ENCODE data around the gene FAM83G.

FAM83G gene

GRCh38 chr17:19019041-19019941 lies 14.7 kb upstream of the FAM83G start:
- peaks cover 7% of the 10 kb centered on the region for H3K36me3 Mint-ChIP-seq (ENCODE audit: insufficient read depth)
- H3K4me1 Mint-ChIP-seq (ENCODE audit: low read depth in 2 of 2): peaks cover 3 to 12% of the 10 kb centered on the region in 2 donors
- no peak overlapping the region for H3K4me3 Mint-ChIP-seq
- H3K27ac Mint-ChIP-seq: no peak overlapping the region
- H3K9me3 Mint-ChIP-seq: no peaks in the 10 kb centered on the region
- ATAC-seq (replicated peaks) (no peak), DNase-seq (no peak)
- peaks cover 6 to 26% of the 10 kb centered on the region in 2 donors for H3K27me3 Mint-ChIP-seq

- no peak overlapping the region for H3K27ac Mint-ChIP-seq
- H3K27me3 Mint-ChIP-seq: peaks cover 6 to 26% of the 10 kb centered on the region in 2 donors
- ATAC-seq (replicated peaks) (no peak), DNase-seq (no peak)
- peaks cover 7% of the 10 kb centered on the region for H3K36me3 Mint-ChIP-seq (ENCODE audit: insufficient read depth)
- no peak overlapping the region for H3K4me3 Mint-ChIP-seq
- no peaks in the 10 kb centered on the region for H3K9me3 Mint-ChIP-seq
- peaks cover 3 to 8% of the 10 kb centered on the region in 2 donors for H3K4me1 Mint-ChIP-seq (ENCODE audit: low read depth in 2 of 2)
These were observed 14.0 kb upstream of the FAM83G start for GRCh38 chr17:19018600-19018950.

DNA sequence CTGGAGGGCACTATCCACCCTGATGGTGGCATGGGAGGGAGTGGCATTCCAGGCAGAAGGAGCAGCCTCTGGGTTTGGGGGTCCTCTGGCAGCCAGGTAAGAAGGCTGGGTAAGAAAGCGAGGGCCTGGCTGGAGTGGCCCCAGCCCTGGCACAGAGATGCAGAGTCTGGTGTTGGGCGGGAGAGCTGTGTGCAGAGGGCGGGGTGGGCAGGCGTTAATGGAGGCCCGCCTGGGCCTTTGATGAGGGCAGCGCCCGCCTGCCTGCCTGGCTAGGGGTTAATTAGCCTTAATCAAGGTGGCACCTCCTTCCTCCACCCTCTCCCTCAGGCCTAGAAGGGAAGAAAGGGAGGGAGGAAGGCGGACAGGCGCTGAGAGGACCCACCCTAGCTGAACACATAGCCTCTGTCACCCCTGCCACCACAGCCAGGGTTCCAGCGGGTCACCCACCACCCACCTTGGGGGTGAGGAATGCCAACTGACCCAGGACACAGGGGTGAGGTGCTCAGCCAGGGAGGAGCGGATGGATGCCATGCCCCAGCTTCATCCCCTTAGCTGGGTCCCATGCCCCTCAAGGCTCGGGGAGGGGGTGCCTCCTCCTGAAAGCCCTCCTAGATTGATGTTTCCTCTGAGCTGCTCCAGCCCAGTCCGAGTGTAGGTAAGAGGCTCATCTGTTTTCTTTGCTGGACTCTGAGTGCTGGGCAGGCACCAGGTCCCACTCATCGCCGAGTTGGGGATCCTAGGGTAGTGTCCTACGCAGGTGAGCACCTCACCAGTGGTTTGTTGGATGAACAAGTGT lies 13.4 kb upstream of the FAM83G start:
- no peak overlapping the region for H3K27ac Mint-ChIP-seq
- no peak for ATAC-seq (replicated peaks)
- DNase-seq: no peak
- H3K4me3 Mint-ChIP-seq: no peak overlapping the region
- H3K4me1 Mint-ChIP-seq (ENCODE audit: low read depth in 2 of 2): peaks cover 3 to 8% of the 10 kb centered on the region in 2 donors
- peaks cover 7% of the 10 kb centered on the region for H3K36me3 Mint-ChIP-seq (ENCODE audit: insufficient read depth)
- H3K27me3 Mint-ChIP-seq: peaks cover 6 to 26% of the 10 kb centered on the region in 2 donors
- no peaks in the 10 kb centered on the region for H3K9me3 Mint-ChIP-seq

- ATAC-seq (replicated peaks): no peak
- Mint-ChIP-seq H3K36me3 (ENCODE audit: insufficient read depth) (peaks cover 7% of the 10 kb centered on the region), H3K4me1 (ENCODE audit: low read depth in 2 of 2) (peaks cover 0 to 4% of the 10 kb centered on the region in 2 donors), H3K4me3 (no peak overlapping the region), H3K27ac (no peak overlapping the region), H3K9me3 (no peaks in the 10 kb centered on the region), H3K27me3 (peaks cover 6 to 26% of the 10 kb centered on the region in 2 donors)
- DNase-seq: no peak
These were observed 12.8 kb upstream of the FAM83G start for GRCh38 chr17:19017401-19017800.

DNA sequence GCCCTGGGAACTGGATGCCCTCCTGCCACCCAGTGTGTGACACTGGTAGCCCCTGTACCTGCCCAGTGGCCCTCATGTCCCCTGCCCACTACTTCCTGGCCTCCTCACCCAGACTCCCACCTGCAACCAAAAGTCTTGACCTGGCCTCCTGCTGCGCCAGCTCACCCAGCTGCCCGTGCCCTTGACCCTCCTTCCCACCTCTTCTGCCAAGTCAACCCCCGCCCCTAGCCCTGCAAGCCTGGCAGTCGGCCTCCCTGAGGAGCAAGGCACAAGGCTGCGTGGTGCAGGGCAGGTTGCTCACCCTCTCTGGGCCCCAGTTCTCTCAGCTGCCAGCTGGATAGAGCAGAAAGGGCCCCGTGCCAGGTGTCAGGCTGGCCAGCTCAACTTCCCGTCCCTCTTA lies 12.3 kb upstream of the FAM83G start:
- ATAC-seq (replicated peaks): no peak
- Mint-ChIP-seq H3K4me1 (ENCODE audit: low read depth in 2 of 2) (peaks cover 0 to 6% of the 10 kb centered on the region in 2 donors), H3K36me3 (ENCODE audit: insufficient read depth) (peaks cover 7% of the 10 kb centered on the region), H3K4me3 (no peak overlapping the region), H3K27ac (no peak overlapping the region), H3K9me3 (no peaks in the 10 kb centered on the region), H3K27me3 (peaks cover 6 to 26% of the 10 kb centered on the region in 2 donors)
- DNase-seq: no peak

DNA sequence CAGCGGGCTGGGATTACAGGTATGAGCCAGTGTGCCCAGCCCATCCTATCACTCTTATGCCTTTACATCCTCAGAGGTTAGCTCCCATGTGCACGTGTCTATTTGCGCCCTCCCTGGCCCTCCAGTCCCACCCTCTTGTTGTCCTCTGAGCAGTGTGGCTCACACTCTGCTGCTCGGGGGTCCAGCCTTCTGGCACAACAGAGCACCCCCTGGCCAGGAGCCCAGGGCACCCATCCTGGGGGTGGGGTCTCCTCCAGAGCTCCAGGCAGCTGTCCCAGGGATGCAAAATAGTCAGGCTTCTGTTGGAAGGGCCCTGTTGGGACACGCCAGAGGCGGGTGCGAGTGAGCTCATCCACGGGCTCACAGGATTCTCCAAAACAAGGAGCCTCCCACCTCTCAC lies 11.7 kb upstream of the FAM83G start:
- H3K4me3 Mint-ChIP-seq: no peak overlapping the region
- no peak for ATAC-seq (replicated peaks)
- no peak for DNase-seq
- no peak overlapping the region for H3K27ac Mint-ChIP-seq
- H3K4me1 Mint-ChIP-seq (ENCODE audit: low read depth in 2 of 2): peaks cover 0 to 6% of the 10 kb centered on the region in 2 donors
- peaks cover 7% of the 10 kb centered on the region for H3K36me3 Mint-ChIP-seq (ENCODE audit: insufficient read depth)
- H3K9me3 Mint-ChIP-seq: no peaks in the 10 kb centered on the region
- peaks cover 6 to 26% of the 10 kb centered on the region in 2 donors for H3K27me3 Mint-ChIP-seq

- H3K9me3 Mint-ChIP-seq: no peaks in the 10 kb centered on the region
- H3K27me3 Mint-ChIP-seq: peaks cover 6 to 26% of the 10 kb centered on the region in 2 donors
- no peak overlapping the region for H3K27ac Mint-ChIP-seq
- no peak overlapping the region for H3K4me3 Mint-ChIP-seq
- ATAC-seq (replicated peaks) (no peak), DNase-seq (no peak)
- H3K4me1 Mint-ChIP-seq (ENCODE audit: low read depth in 2 of 2): peaks cover 0 to 10% of the 10 kb centered on the region in 2 donors
- peaks cover 7% of the 10 kb centered on the region for H3K36me3 Mint-ChIP-seq (ENCODE audit: insufficient read depth)
These were observed 10.9 kb upstream of the FAM83G start for GRCh38 chr17:19015428-19015827.

GRCh38 chr17:19014628-19015215 lies 10.2 kb upstream of the FAM83G start:
- Mint-ChIP-seq H3K27ac (no peak overlapping the region), H3K4me1 (ENCODE audit: low read depth in 2 of 2) (peaks cover 0 to 8% of the 10 kb centered on the region in 2 donors), H3K4me3 (no peak overlapping the region), H3K27me3 (peaks cover 6 to 26% of the 10 kb centered on the region in 2 donors), H3K36me3 (ENCODE audit: insufficient read depth) (peaks cover 7% of the 10 kb centered on the region), H3K9me3 (no peaks in the 10 kb centered on the region)
- ATAC-seq (replicated peaks) (no peak), DNase-seq (no peak)

DNA sequence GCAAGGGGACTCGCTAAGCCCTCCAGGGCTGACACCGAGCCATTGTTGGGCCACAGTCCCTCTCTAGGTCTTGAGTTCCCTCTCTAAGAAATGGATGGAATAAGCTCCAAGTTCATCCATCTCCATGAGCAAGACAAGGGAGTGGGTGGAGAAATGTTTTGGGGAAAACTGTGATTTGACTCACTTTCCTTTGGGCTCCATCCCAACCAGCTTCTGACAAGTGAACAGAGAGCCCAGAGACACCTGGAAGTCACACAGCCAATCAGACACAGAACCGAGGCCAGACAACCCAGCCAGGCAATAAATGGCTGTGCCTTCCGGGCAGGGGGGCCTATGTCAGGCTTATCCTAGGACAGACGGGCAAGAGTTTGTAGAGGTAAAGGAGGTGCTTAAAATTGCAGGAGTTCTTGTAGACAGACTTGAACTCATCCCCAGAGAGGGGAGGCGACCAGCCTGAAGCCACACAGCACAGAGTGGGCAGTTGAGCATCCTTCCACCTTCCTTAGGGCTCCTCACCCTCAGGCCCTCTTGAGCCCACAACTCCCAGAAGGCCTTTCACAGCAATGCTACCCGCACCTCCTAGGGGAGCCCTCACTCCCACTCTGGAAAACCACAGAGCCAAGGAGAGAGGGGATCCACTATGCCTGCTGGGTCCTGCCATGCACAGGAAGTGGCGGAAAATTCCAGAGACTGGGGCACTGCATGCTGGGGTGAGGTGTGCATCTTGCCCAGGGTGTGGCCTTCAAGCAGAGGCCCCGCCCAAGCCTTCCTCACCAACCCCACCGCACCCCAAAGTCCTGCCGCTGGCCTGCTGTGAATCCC lies 9.5 kb upstream of the FAM83G start:
- H3K27ac Mint-ChIP-seq: no peak overlapping the region
- peaks cover 0 to 8% of the 10 kb centered on the region in 2 donors for H3K4me1 Mint-ChIP-seq (ENCODE audit: low read depth in 2 of 2)
- H3K9me3 Mint-ChIP-seq: no peaks in the 10 kb centered on the region
- H3K36me3 Mint-ChIP-seq (ENCODE audit: insufficient read depth): peaks cover 7% of the 10 kb centered on the region
- no peak overlapping the region for H3K4me3 Mint-ChIP-seq
- DNase-seq (no peak), ATAC-seq (replicated peaks) (no peak)
- peaks cover 6 to 26% of the 10 kb centered on the region in 2 donors for H3K27me3 Mint-ChIP-seq

- Mint-ChIP-seq H3K4me1 (ENCODE audit: low read depth in 2 of 2) (peaks cover 0 to 8% of the 10 kb centered on the region in 2 donors), H3K27ac (no peak overlapping the region), H3K36me3 (ENCODE audit: insufficient read depth) (peaks cover 4% of the 10 kb centered on the region), H3K27me3 (peaks cover 6 to 26% of the 10 kb centered on the region in 2 donors), H3K4me3 (no peak overlapping the region), H3K9me3 (no peaks in the 10 kb centered on the region)
- DNase-seq (no peak), ATAC-seq (replicated peaks) (no peak)
These were observed 8.7 kb upstream of the FAM83G start for GRCh38 chr17:19013226-19013625.

- Mint-ChIP-seq H3K4me3 (no peak overlapping the region), H3K27me3 (peaks cover 6 to 26% of the 10 kb centered on the region in 2 donors), H3K27ac (peak overlapping the region in 1 of 2 donors; percentile 67)
These were observed 7.9 kb upstream of the FAM83G start for GRCh38 chr17:19012171-19013080.

GRCh38 chr17:19011581-19011980 lies 7.0 kb upstream of the FAM83G start:
- no peaks in the 10 kb centered on the region for H3K9me3 Mint-ChIP-seq
- DNase-seq (no peak), ATAC-seq (replicated peaks) (no peak)
- H3K27me3 Mint-ChIP-seq: peaks cover under 1 to 18% of the 10 kb centered on the region in 2 donors
- peaks cover 4% of the 10 kb centered on the region for H3K36me3 Mint-ChIP-seq (ENCODE audit: insufficient read depth)
- peak overlapping the region in 1 of 2 donors; percentile 83 for H3K27ac Mint-ChIP-seq
- peaks cover 0 to 6% of the 10 kb centered on the region in 2 donors for H3K4me1 Mint-ChIP-seq (ENCODE audit: low read depth in 2 of 2)
- H3K4me3 Mint-ChIP-seq: no peak overlapping the region

More at GRCh38 chr17:19012171-19013080, 7.9 kb upstream of the FAM83G start:
- Mint-ChIP-seq H3K36me3 (ENCODE audit: insufficient read depth) (peaks cover 4% of the 10 kb centered on the region), H3K9me3 (no peaks in the 10 kb centered on the region), H3K4me1 (ENCODE audit: low read depth in 2 of 2) (peaks cover 0 to 6% of the 10 kb centered on the region in 2 donors)
- ATAC-seq (replicated peaks) (no peak), DNase-seq (no peak)

Measured in effector memory CD8-positive, alpha-beta T cell (primary cell).